HepG2 (cell line): ENCODE data around the gene DNAAF8. TPM values are rescaled to one million over a fixed set of nuclear protein-coding genes. Genes with fewer than 3 reads are reported as not detected.

Experiments
- HOXA7 ChIP-seq: sonication (generic); formaldehyde crosslinking; IDR thresholded peaks from 2 replicates; pipeline ENCODE4 v1.8.1; 2022; ENCODE audit warnings: mild to moderate bottlenecking, missing genetic modification reagents, moderate library complexity
- SIX1 ChIP-seq: sonication (generic); formaldehyde crosslinking; IDR thresholded peaks from 2 replicates; pipeline ENCODE4 v1.4.0; 2020; ENCODE audit warnings: missing genetic modification reagents, borderline replicate concordance
- SMAD1 ChIP-seq: sonication (generic); formaldehyde crosslinking; IDR thresholded peaks from 2 replicates; pipeline ENCODE4 v1.4.0; 2020; ENCODE audit warnings: missing genetic modification reagents, low read depth, mild to moderate bottlenecking, borderline replicate concordance
- ZMYM3 ChIP-seq: sonication (generic); formaldehyde crosslinking; IDR thresholded peaks from 2 replicates; pipeline ENCODE4 v1.5.1; 2020; ENCODE audit warnings: mild to moderate bottlenecking, missing genetic modification reagents
- ZNF274 ChIP-seq: sonication (generic); formaldehyde crosslinking; IDR thresholded peaks from 2 replicates; pipeline ENCODE4 v1.5.1; 2020; ENCODE audit warnings: mild to moderate bottlenecking, missing genetic modification reagents
- polyA plus RNA-seq, 8 experiments: library from polyadenylated mRNA; depleted of rRNA in 3 of 8; stranded (reverse) in 7 of 8; unstranded in 1 of 8; fragments of >200 nt; fragmentation: Illumina TruSeq in 4 of 8; extraction: Trizol in 4 of 8; gene quantifications; 2 replicates each; pipeline versions ENCODE4 v1.2.1 to v1.2.3, GENCODE V29; 2011 to 2016; ENCODE audit warnings: low read depth in 4 of 8, missing spikeins in 1 of 8, mixed read lengths in 1 of 8; ENCODE audit not compliant: insufficient read depth in 1 of 8
- total RNA-seq, 5 experiments: library from RNA; depleted of rRNA; stranded (reverse); fragments of >200 nt; fragmentation: Illumina TruSeq; extraction: Trizol; gene quantifications; 2 replicates each; pipeline ENCODE4 v1.2.3, GENCODE V29; 2016; ENCODE audit warnings: low read depth in 1 of 5
- TF ChIP-seq, protein P1 (sequence below): sonication (generic); formaldehyde crosslinking; IDR thresholded peaks from 2 replicates; pipeline ENCODE4 v1.4.0; 2020; ENCODE audit warnings: missing genetic modification reagents; ENCODE audit errors: not compliant biosample characterization
- TF ChIP-seq, protein P2 (sequence below), 2 experiments: sonication (generic) in 1 of 2; formaldehyde crosslinking in 1 of 2; IDR thresholded peaks; 2 replicates each; pipeline versions ENCODE4 v1.4.0 to v1.6.1; 2016 to 2020; ENCODE audit warnings: borderline replicate concordance in 1 of 2, low read depth in 1 of 2, mild to moderate bottlenecking in 1 of 2, missing genetic modification reagents in 1 of 2
- TF ChIP-seq, protein P3 (sequence below): sonication (generic); formaldehyde crosslinking; IDR thresholded peaks from 2 replicates; pipeline ENCODE4 v1.8.1; 2022; ENCODE audit warnings: low read depth, mild to moderate bottlenecking, missing genetic modification reagents
- TF ChIP-seq, protein P4 (sequence below): sonication (generic); formaldehyde crosslinking; IDR thresholded peaks from 2 replicates; pipeline ENCODE4 v1.4.0; 2020; ENCODE audit warnings: missing genetic modification reagents, borderline replicate concordance
- TF ChIP-seq, protein P5 (sequence below): sonication (generic); formaldehyde crosslinking; IDR thresholded peaks from 2 replicates; pipeline ENCODE4 v1.4.0; 2020; ENCODE audit warnings: low read depth, mild to moderate bottlenecking, missing genetic modification reagents
- TF ChIP-seq, protein P6 (sequence below): sonication (generic); formaldehyde crosslinking; IDR thresholded peaks from 2 replicates; pipeline ENCODE4 v1.5.0; 2020; ENCODE audit warnings: missing genetic modification reagents, mild to moderate bottlenecking, borderline replicate concordance

DNAAF8 gene
- total and polyA plus RNA-seq, 2 of the 13 experiments (the other 11 are each of a cell fraction or from before 2014, with no cell fraction given) = 0.44 TPM; not detected in 1

DNA sequence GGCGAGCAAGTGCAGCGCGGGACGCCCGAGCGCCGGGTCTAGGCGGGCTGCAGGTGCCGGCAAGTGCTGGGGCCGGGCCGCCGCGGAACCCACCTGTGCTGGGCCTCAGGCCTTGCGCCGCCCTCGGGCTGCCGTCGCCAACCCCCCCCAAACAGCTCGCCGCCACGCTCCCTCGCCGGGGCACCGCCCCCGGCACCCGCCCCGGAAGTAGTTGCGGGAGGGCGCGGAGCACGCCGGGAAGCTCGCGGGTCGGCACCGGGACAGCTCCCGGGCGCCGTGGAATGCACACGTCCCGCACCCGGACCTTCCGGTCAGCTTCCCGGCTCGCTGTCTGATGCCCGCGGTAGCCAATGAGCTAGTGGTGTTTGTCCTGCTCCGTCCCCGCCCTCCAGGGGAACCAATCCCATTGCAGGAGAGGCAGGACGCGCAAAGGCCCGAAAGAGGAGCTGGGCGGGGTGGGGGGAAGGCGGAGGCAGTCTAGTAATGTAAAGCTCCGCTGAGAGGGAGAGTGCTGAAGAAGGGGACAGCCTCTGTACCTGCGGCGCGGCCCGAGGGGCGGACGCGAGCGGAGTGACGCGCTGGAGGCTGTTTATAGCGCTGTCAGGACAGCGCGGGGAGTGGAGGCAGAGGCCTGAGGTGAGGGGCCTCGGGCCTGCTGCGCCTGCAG is at the start of gene DNAAF8, which contains the start of gene ANKS3 (continued):
- TF ChIP-seq, protein P1, sequence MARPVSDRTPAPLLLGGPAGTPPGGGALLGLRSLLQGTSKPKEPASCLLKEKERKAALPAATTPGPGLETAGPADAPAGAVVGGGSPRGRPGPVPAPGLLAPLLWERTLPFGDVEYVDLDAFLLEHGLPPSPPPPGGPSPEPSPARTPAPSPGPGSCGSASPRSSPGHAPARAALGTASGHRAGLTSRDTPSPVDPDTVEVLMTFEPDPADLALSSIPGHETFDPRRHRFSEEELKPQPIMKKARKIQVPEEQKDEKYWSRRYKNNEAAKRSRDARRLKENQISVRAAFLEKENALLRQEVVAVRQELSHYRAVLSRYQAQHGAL = peak; percentile 48
- TF ChIP-seq, protein P2, sequence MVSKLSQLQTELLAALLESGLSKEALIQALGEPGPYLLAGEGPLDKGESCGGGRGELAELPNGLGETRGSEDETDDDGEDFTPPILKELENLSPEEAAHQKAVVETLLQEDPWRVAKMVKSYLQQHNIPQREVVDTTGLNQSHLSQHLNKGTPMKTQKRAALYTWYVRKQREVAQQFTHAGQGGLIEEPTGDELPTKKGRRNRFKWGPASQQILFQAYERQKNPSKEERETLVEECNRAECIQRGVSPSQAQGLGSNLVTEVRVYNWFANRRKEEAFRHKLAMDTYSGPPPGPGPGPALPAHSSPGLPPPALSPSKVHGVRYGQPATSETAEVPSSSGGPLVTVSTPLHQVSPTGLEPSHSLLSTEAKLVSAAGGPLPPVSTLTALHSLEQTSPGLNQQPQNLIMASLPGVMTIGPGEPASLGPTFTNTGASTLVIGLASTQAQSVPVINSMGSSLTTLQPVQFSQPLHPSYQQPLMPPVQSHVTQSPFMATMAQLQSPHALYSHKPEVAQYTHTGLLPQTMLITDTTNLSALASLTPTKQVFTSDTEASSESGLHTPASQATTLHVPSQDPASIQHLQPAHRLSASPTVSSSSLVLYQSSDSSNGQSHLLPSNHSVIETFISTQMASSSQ (IDR thresholded peaks at IDR 0.05; ENCODE audit: low read depth) = no peak
- TF ChIP-seq, protein P2 (CRISPR knock-in tag; IDR thresholded peaks at IDR 0.05; ENCODE audit: borderline replicate concordance) = peak; percentile 44; the same call in 1 of the 2 replicates
- TF ChIP-seq HOXA7 (CRISPR knock-in tag) (no peak), SIX1 (CRISPR knock-in tag) (no peak), ZNF274 (CRISPR knock-in tag) (0 out of 2 replicates have a peak, but pooled peaks have one; percentile 13), SMAD1 (CRISPR knock-in tag) (no peak), ZMYM3 (0 out of 2 replicates have a peak, but pooled peaks have one; percentile 13)
- TF ChIP-seq, protein P3, sequence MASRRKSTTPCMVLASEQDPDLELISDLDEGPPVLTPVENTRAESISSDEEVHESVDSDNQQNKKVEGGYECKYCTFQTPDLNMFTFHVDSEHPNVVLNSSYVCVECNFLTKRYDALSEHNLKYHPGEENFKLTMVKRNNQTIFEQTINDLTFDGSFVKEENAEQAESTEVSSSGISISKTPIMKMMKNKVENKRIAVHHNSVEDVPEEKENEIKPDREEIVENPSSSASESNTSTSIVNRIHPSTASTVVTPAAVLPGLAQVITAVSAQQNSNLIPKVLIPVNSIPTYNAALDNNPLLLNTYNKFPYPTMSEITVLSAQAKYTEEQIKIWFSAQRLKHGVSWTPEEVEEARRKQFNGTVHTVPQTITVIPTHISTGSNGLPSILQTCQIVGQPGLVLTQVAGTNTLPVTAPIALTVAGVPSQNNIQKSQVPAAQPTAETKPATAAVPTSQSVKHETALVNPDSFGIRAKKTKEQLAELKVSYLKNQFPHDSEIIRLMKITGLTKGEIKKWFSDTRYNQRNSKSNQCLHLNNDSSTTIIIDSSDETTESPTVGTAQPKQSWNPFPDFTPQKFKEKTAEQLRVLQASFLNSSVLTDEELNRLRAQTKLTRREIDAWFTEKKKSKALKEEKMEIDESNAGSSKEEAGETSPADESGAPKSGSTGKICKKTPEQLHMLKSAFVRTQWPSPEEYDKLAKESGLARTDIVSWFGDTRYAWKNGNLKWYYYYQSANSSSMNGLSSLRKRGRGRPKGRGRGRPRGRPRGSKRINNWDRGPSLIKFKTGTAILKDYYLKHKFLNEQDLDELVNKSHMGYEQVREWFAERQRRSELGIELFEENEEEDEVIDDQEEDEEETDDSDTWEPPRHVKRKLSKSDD = peak; percentile 73
- TF ChIP-seq, protein P4, sequence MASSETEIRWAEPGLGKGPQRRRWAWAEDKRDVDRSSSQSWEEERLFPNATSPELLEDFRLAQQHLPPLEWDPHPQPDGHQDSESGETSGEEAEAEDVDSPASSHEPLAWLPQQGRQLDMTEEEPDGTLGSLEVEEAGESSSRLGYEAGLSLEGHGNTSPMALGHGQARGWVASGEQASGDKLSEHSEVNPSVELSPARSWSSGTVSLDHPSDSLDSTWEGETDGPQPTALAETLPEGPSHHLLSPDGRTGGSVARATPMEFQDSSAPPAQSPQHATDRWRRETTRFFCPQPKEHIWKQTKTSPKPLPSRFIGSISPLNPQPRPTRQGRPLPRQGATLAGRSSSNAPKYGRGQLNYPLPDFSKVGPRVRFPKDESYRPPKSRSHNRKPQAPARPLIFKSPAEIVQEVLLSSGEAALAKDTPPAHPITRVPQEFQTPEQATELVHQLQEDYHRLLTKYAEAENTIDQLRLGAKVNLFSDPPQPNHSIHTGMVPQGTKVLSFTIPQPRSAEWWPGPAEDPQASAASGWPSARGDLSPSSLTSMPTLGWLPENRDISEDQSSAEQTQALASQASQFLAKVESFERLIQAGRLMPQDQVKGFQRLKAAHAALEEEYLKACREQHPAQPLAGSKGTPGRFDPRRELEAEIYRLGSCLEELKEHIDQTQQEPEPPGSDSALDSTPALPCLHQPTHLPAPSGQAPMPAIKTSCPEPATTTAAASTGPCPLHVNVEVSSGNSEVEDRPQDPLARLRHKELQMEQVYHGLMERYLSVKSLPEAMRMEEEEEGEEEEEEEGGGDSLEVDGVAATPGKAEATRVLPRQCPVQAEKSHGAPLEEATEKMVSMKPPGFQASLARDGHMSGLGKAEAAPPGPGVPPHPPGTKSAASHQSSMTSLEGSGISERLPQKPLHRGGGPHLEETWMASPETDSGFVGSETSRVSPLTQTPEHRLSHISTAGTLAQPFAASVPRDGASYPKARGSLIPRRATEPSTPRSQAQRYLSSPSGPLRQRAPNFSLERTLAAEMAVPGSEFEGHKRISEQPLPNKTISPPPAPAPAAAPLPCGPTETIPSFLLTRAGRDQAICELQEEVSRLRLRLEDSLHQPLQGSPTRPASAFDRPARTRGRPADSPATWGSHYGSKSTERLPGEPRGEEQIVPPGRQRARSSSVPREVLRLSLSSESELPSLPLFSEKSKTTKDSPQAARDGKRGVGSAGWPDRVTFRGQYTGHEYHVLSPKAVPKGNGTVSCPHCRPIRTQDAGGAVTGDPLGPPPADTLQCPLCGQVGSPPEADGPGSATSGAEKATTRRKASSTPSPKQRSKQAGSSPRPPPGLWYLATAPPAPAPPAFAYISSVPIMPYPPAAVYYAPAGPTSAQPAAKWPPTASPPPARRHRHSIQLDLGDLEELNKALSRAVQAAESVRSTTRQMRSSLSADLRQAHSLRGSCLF = no peak
- TF ChIP-seq, protein P5, sequence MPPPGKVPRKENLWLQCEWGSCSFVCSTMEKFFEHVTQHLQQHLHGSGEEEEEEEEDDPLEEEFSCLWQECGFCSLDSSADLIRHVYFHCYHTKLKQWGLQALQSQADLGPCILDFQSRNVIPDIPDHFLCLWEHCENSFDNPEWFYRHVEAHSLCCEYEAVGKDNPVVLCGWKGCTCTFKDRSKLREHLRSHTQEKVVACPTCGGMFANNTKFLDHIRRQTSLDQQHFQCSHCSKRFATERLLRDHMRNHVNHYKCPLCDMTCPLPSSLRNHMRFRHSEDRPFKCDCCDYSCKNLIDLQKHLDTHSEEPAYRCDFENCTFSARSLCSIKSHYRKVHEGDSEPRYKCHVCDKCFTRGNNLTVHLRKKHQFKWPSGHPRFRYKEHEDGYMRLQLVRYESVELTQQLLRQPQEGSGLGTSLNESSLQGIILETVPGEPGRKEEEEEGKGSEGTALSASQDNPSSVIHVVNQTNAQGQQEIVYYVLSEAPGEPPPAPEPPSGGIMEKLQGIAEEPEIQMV (CRISPR knock-in tag) = peak; percentile 44; the same call in 1 of the 2 replicates
- TF ChIP-seq, protein P6, sequence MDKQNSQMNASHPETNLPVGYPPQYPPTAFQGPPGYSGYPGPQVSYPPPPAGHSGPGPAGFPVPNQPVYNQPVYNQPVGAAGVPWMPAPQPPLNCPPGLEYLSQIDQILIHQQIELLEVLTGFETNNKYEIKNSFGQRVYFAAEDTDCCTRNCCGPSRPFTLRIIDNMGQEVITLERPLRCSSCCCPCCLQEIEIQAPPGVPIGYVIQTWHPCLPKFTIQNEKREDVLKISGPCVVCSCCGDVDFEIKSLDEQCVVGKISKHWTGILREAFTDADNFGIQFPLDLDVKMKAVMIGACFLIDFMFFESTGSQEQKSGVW (CRISPR knock-in tag) = no peak
